Activated CD8-positive, alpha-beta T cell treated with anti-CD3 and anti-CD28 coated beads for 36 hours (primary cell): ENCODE measurements around the gene MYO16. TPM values are rescaled to one million over a fixed set of nuclear protein-coding genes. Genes with fewer than 3 reads are reported as not detected.

ENCODE experiments used
- ATAC-seq: fragments of 200-7000 bp; cut with Tn5 transposase; one replicate; pipeline ENCODE4 v1.10.0; 2021; ENCODE audit warnings: mild to moderate bottlenecking, moderate library complexity
- CTCF ChIA-PET: fragments of 350-600 bp; sonication (Branson Sonifier 250); formaldehyde crosslinking; loops from one replicate; lab custom pipeline; 2021; ENCODE audit warnings: antibody characterized with exemption; lab: Charles Lee
- POLR2A ChIA-PET: fragments of 350-600 bp; sonication (Branson Sonifier 250); formaldehyde crosslinking; loops from one replicate; lab custom pipeline; 2021; ENCODE audit warnings: antibody characterized with exemption; lab: Charles Lee
- DNase-seq: peaks from one replicate; pipeline ENCODE4 v3.0.0-alpha.2; 2020
- H3K27ac Mint-ChIP-seq: one replicate; pipeline ENCODE4 v1.8.0; 2021; ENCODE audit warnings: mild to moderate bottlenecking, mixed read lengths
- H3K27me3 Mint-ChIP-seq: one replicate; pipeline ENCODE4 v1.8.0; 2021; ENCODE audit warnings: mixed read lengths
- H3K36me3 Mint-ChIP-seq: one replicate; pipeline ENCODE4 v1.8.0; 2021; ENCODE audit warnings: low read depth, mixed read lengths
- H3K4me1 Mint-ChIP-seq: one replicate; pipeline ENCODE4 v1.8.0; 2021; ENCODE audit warnings: low read depth, mixed read lengths
- H3K4me3 Mint-ChIP-seq: one replicate; pipeline ENCODE4 v1.8.0; 2021; ENCODE audit warnings: mild to moderate bottlenecking, moderate library complexity, mixed read lengths
- H3K9me3 Mint-ChIP-seq: one replicate; pipeline ENCODE4 v1.8.0; 2021; ENCODE audit warnings: mixed read lengths
- CTCF ChIP-seq: fragments of 200-600 bp; IDR thresholded peaks from one replicate; pipeline ENCODE4 v1.8.0; 2022; ENCODE audit warnings: antibody characterized with exemption, mild to moderate bottlenecking
- intact Hi-C: fragments of 100-400 bp; cut with micrococcal nuclease; formaldehyde crosslinking; loops from one replicate; pipeline ENCODE4 v1.10.0; 2022
- total RNA-seq, 2 experiments: library from RNA; stranded (reverse); gene quantifications; one replicate each; pipeline ENCODE4 v1.2.3, GENCODE V29; 2021

Gene MYO16
- total RNA-seq, 2 experiments from 2014 or later, result not detected

- no peak for TF ChIP-seq CTCF
- no peaks in the 10 kb centered on the region for H3K4me1 Mint-ChIP-seq
- H3K27ac Mint-ChIP-seq, result no peak overlapping the region
- DNase-seq (no peak), ATAC-seq (no peak)
- H3K36me3 Mint-ChIP-seq, result no peaks in the 10 kb centered on the region
- no peak overlapping the region for H3K4me3 Mint-ChIP-seq
- peaks cover 2% of the 10 kb centered on the region for H3K9me3 Mint-ChIP-seq
- intact Hi-C loops, result no loop called here
- ChIA-PET CTCF (no interaction called here), POLR2A (no interaction called here)
- H3K27me3 Mint-ChIP-seq, result no peaks in the 10 kb centered on the region
These were observed 31.5 kb upstream of the MYO16 start for GRCh38 chr13:108597943-108598342.

GRCh38 chr13:108606424-108606823 is 23.0 kb upstream of the MYO16 start:
- DNase-seq (no peak), ATAC-seq (no peak)
- ChIA-PET POLR2A (no interaction called here), CTCF (no interaction called here)
- TF ChIP-seq CTCF, result no peak
- Mint-ChIP-seq H3K27me3 (no peaks in the 10 kb centered on the region), H3K9me3 (peaks cover 12% of the 10 kb centered on the region), H3K36me3 (no peaks in the 10 kb centered on the region), H3K27ac (no peak overlapping the region), H3K4me3 (no peak overlapping the region), H3K4me1 (no peaks in the 10 kb centered on the region)
- intact Hi-C loops, result no loop called here

- no peak for DNase-seq
- no peak overlapping the region for H3K4me3 Mint-ChIP-seq
- no peak overlapping the region for H3K27ac Mint-ChIP-seq
- no peaks in the 10 kb centered on the region for H3K27me3 Mint-ChIP-seq
- no peaks in the 10 kb centered on the region for H3K4me1 Mint-ChIP-seq
- ChIA-PET POLR2A (no interaction called here), CTCF (interaction anchor here (1.1 kb wide), 1 partner anchor 287 kb away, joined by 3 read pairs; no protein-coding TSS in a partner anchor)
- intact Hi-C loops, result no loop called here
- H3K9me3 Mint-ChIP-seq, result peaks cover 10% of the 10 kb centered on the region
- ATAC-seq, result no peak
- no peaks in the 10 kb centered on the region for H3K36me3 Mint-ChIP-seq
- TF ChIP-seq CTCF, result no peak
These were observed 20.1 kb upstream of the MYO16 start for GRCh38 chr13:108609353-108609752.

GRCh38 chr13:108610507-108610906 is 18.9 kb upstream of the MYO16 start:
- no peaks in the 10 kb centered on the region for H3K36me3 Mint-ChIP-seq
- DNase-seq (no peak), ATAC-seq (no peak)
- POLR2A ChIA-PET, result no interaction called here
- no peak for TF ChIP-seq CTCF
- intact Hi-C loops, result no loop called here
- no peaks in the 10 kb centered on the region for H3K27me3 Mint-ChIP-seq
- H3K9me3 Mint-ChIP-seq, result peaks cover 6% of the 10 kb centered on the region
- no peak overlapping the region for H3K4me3 Mint-ChIP-seq
- H3K27ac Mint-ChIP-seq, result no peak overlapping the region
- H3K4me1 Mint-ChIP-seq, result no peaks in the 10 kb centered on the region
- CTCF ChIA-PET, result no interaction called here

- intact Hi-C loops, result no loop called here
- H3K4me1 Mint-ChIP-seq, result no peaks in the 10 kb centered on the region
- CTCF ChIA-PET, result no interaction called here
- POLR2A ChIA-PET, result no interaction called here
- DNase-seq, result no peak
- no peak overlapping the region for H3K4me3 Mint-ChIP-seq
- H3K9me3 Mint-ChIP-seq, result no peaks in the 10 kb centered on the region
- no peaks in the 10 kb centered on the region for H3K27me3 Mint-ChIP-seq
- no peak for TF ChIP-seq CTCF
- no peak for ATAC-seq
- H3K27ac Mint-ChIP-seq, result no peak overlapping the region
- no peaks in the 10 kb centered on the region for H3K36me3 Mint-ChIP-seq
These were observed 14.2 kb upstream of the MYO16 start for GRCh38 chr13:108615241-108615640.
